ENCODE data around the gene IGSF9.

The IGSF9 gene

DNA sequence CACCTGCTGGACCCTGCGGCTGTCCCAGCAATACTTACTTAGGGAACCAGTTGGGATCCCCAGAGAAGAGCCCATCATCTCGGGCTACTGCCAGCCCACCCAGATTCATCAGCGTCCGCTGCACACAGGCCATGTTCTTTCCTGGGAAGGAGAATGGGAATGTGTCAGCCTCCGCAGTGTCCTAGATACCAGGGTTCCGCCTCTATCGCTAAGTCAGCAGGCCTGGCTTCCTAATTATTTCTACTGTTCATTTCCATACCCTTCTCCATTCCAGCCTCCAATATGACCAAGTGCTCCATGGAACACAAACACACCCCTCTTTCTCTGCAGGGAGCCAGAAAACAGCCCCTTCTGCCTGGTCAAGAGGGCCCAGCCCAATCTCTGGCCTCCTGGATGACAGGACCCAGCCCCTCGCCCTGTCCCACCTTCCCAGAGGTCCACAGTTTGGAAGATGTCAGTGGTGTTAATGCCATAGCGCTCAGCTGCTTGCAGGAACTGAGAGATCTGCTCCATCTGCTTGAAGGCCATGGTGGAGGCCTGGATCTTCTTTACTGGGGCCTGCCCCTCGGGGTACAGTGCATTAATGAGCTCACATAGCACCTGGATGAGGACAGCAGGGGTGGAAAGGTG is 26.1 kb downstream of the IGSF9 start:
- no peak for TF ChIP-seq EZH2phosphoT487 (conservative IDR thresholded peaks at IDR 0.05; ENCODE audit: low read length)
- TF ChIP-seq, protein P1, sequence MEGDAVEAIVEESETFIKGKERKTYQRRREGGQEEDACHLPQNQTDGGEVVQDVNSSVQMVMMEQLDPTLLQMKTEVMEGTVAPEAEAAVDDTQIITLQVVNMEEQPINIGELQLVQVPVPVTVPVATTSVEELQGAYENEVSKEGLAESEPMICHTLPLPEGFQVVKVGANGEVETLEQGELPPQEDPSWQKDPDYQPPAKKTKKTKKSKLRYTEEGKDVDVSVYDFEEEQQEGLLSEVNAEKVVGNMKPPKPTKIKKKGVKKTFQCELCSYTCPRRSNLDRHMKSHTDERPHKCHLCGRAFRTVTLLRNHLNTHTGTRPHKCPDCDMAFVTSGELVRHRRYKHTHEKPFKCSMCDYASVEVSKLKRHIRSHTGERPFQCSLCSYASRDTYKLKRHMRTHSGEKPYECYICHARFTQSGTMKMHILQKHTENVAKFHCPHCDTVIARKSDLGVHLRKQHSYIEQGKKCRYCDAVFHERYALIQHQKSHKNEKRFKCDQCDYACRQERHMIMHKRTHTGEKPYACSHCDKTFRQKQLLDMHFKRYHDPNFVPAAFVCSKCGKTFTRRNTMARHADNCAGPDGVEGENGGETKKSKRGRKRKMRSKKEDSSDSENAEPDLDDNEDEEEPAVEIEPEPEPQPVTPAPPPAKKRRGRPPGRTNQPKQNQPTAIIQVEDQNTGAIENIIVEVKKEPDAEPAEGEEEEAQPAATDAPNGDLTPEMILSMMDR (IDR thresholded peaks at IDR 0.05; ENCODE audit: insufficient read depth, low read length, poor library complexity, severe bottlenecking), result no peak
- H3K9me2 ChIP-seq (replicated peaks; ENCODE audit: insufficient read depth, low read length), result no peaks in the 10 kb centered on the region
- H2AFZ ChIP-seq (ENCODE audit: low read depth, low read length, severe bottlenecking), result no peak overlapping the region
- no peak overlapping the region for H3K4me3 ChIP-seq (ENCODE audit: insufficient read depth, low read length, poor library complexity, severe bottlenecking)
- H3K9me3 ChIP-seq (ENCODE audit: insufficient read depth, low read length), result no peaks in the 10 kb centered on the region
- no peak overlapping the region for H3K9ac ChIP-seq (ENCODE audit: low read length)
- no peaks in the 10 kb centered on the region for H3K27me3 ChIP-seq (ENCODE audit: low read length)
- H4K20me1 ChIP-seq (ENCODE audit: low read depth, low read length), result peaks cover 4% of the 10 kb centered on the region; the same call in 1 of the 2 replicates
- no peak overlapping the region for H3K4me2 ChIP-seq (ENCODE audit: low read depth, low read length, poor library complexity, severe bottlenecking)
- 0 out of 2 replicates have a peak, but pooled peaks cover 6% of the 10 kb centered on the region for H3K36me3 ChIP-seq (ENCODE audit: low read length)
- no peak overlapping the region for H3K27ac ChIP-seq (ENCODE audit: low read depth, low read length)
- H3K79me2 ChIP-seq (ENCODE audit: insufficient read depth, low read length), result peaks cover 43% of the 10 kb centered on the region
- H3F3A ChIP-seq (ENCODE audit: insufficient read depth), result peaks cover 21% of the 10 kb centered on the region

DNA sequence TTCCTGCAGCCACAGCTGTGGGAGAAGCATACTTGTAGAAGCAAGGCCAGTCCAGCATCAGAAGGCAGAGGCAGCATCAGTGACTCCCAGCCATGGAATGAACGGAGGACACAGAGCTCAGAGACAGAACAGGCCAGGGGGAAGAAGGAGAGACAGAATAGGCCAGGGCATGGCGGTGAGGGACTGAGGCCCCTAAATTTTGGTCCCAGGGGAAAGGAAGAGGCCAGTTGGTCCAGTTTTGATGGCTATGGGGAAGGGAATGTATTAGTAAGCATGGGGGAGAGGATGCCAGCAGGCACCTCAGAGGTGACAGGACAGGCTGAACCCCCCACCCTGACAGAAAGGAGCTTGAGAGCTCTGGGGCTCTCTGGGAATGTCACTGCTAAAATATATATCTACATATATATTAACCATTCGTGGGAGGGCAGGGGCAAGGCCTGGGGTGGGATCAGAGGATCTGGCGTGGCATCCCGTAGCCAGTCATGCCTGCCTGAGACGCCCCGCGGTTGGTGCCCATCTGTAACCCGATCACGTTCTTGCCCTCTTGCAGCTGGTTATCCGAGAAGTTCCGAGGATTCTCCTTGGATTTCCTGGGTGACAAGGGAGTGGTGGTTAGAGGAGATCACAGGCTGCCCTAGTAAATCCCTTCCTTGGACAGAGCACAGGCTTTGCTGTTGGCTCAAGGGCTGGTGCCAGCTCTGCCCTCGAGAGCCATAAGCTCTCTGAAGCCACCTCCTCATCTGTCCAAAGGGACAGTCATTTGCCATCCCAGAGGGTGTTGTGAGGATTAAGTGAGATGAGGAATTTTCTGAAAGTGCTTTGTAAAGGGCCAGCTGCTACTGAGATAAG is 26.8 kb downstream of the IGSF9 start:
- Histone ChIP-seq H3K27ac (ENCODE audit: low read depth, low read length) (no peak overlapping the region), H3K27me3 (ENCODE audit: low read length) (no peaks in the 10 kb centered on the region), H3K79me2 (ENCODE audit: insufficient read depth, low read length) (peaks cover 35% of the 10 kb centered on the region), H3K9me3 (ENCODE audit: insufficient read depth, low read length) (no peaks in the 10 kb centered on the region), H3K9me2 (replicated peaks; ENCODE audit: insufficient read depth, low read length) (no peaks in the 10 kb centered on the region), H2AFZ (ENCODE audit: low read depth, low read length, severe bottlenecking) (no peak overlapping the region), H3K9ac (ENCODE audit: low read length) (no peak overlapping the region), H3F3A (ENCODE audit: insufficient read depth) (peaks cover 21% of the 10 kb centered on the region), H3K36me3 (ENCODE audit: low read length) (0 out of 2 replicates have a peak, but pooled peaks cover 6% of the 10 kb centered on the region), H3K4me3 (ENCODE audit: insufficient read depth, low read length, poor library complexity, severe bottlenecking) (no peak overlapping the region), H4K20me1 (ENCODE audit: low read depth, low read length) (peaks cover 4% of the 10 kb centered on the region; the same call in 1 of the 2 replicates), H3K4me2 (ENCODE audit: low read depth, low read length, poor library complexity, severe bottlenecking) (no peak overlapping the region)
- no peak for TF ChIP-seq EZH2phosphoT487 (conservative IDR thresholded peaks at IDR 0.05; ENCODE audit: low read length)
- TF ChIP-seq, protein P1 (IDR thresholded peaks at IDR 0.05; ENCODE audit: insufficient read depth, low read length, poor library complexity, severe bottlenecking), result no peak

- Histone ChIP-seq H3F3A (ENCODE audit: insufficient read depth) (peaks cover 15% of the 10 kb centered on the region), H3K9ac (ENCODE audit: low read length) (no peak overlapping the region), H3K36me3 (ENCODE audit: low read length) (0 out of 2 replicates have a peak, but pooled peaks cover 6% of the 10 kb centered on the region), H3K27ac (ENCODE audit: low read depth, low read length) (no peak overlapping the region), H2AFZ (ENCODE audit: low read depth, low read length, severe bottlenecking) (no peak overlapping the region), H3K9me2 (replicated peaks; ENCODE audit: insufficient read depth, low read length) (no peaks in the 10 kb centered on the region), H3K4me3 (ENCODE audit: insufficient read depth, low read length, poor library complexity, severe bottlenecking) (no peak overlapping the region), H4K20me1 (ENCODE audit: low read depth, low read length) (peaks cover 4% of the 10 kb centered on the region; the same call in 1 of the 2 replicates), H3K4me2 (ENCODE audit: low read depth, low read length, poor library complexity, severe bottlenecking) (no peak overlapping the region), H3K79me2 (ENCODE audit: insufficient read depth, low read length) (peaks cover 27% of the 10 kb centered on the region), H3K27me3 (ENCODE audit: low read length) (no peaks in the 10 kb centered on the region), H3K9me3 (ENCODE audit: insufficient read depth, low read length) (no peaks in the 10 kb centered on the region)
- TF ChIP-seq, protein P1 (IDR thresholded peaks at IDR 0.05; ENCODE audit: insufficient read depth, low read length, poor library complexity, severe bottlenecking), result no peak
- TF ChIP-seq EZH2phosphoT487 (conservative IDR thresholded peaks at IDR 0.05; ENCODE audit: low read length), result no peak
These were observed 27.7 kb downstream of the IGSF9 start for GRCh38 chr1:159917533-159918351.

Data from SU-DHL-6 (cell line).